HG03342 (cell line): Measurements from ENCODE around the gene CRK.
"Not testable (repeated sequence)": the region's sequence is repeated elsewhere in the genome, so short reads cannot be mapped to it uniquely, and the experiment has no call there.

ENCODE experiments used
- ATAC-seq: cut with Tn5 transposase; IDR thresholded peaks from one replicate; pipeline ENCODE4 v1.9.1; 2021; ENCODE audit warnings: mild to moderate bottlenecking, moderate library complexity; ENCODE audit not compliant: unreplicated experiment

CRK gene

DNA sequence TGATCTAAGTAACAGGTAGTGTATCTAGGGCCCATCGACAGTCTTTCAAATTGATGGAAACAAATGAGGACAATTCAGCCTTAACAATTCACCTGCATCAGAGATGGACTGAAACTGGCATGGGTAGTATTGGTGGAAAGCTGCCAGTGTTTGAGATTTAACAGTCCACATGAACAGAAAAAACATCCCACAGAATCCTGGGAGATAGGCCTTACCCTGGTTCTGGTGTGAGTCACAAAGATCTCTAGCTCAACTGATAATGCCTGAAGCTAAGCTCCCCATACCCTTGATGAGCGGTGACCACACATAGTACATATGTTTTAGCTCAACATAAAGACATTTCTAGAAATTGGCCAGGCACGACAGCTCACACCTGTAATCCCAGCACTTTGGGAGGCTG lies 21.9 kb downstream of the CRK start:
- no peak for ATAC-seq

DNA sequence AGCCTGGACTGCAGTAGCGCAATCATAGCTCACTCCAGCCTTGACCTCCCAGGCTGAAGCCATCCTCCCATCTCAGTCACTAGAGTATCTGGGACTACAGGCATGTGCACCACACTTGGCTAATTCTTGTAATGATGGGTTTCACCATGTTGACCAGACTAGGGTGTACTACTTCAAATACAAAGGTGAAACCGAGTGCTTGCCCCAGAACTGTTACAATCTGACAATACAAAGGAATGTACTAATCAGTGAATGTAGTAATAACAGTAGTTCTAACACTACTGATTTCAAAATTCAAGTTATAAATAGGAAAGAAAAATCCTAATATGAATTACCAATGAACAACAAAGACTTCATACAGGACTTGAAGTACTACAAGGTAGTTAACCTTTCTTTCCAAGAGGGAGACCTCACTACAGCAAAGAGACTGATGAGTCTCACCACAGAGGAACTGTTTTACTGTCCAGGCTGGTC lies 24.4 kb downstream of the CRK start:
- no peak for ATAC-seq

DNA sequence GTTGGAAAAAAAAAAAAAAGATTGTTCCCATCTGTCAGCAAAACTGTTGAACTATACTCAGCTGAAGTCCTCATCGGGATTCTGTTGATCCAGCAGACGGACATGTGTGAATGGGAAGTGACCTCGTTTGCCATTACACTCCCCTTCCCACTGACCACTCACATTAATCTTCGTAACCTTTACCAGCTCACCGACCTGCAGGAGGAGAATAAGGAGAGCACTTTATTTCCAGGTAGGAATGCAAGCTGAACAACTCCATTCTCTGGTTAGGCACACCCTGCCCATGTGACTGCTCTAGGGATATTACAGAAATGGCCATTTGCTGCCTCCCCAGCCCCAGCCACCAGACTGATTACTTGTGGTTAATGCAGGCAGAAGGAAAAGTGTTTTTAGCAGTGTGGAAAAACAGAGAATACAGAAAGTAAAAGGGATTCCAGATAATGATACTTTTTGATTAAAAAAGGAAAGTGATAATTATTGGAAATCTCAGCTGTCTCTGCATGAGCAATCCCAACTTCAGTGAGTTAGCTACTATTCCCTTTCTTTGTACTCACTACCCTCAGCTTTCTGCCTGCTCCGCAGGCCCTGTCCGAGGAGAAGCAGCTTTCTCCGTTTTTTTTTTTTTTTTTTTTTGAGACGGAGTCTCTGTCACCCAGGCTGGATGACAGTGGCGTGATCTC lies 32.4 kb downstream of the CRK start:
- ATAC-seq: no peak

DNA sequence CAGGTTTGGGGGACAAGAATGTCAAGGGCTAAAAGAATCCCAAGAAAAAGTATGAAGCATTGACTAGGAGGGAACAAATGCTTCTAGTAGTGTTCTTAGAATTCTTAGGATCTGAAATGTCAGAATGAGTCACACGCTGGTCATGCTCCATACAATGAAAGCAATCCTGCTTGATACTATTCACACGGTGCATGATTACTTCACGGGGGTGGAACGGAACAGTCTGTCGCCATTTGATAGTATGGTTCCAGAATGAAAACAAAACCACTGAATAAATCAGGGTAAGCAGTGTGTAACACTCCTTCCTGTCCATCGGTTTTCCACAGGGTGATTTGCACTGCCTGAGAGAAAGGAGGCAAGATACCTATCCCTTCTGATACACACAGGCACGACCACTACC lies 33.1 kb downstream of the CRK start:
- ATAC-seq: no peak

DNA sequence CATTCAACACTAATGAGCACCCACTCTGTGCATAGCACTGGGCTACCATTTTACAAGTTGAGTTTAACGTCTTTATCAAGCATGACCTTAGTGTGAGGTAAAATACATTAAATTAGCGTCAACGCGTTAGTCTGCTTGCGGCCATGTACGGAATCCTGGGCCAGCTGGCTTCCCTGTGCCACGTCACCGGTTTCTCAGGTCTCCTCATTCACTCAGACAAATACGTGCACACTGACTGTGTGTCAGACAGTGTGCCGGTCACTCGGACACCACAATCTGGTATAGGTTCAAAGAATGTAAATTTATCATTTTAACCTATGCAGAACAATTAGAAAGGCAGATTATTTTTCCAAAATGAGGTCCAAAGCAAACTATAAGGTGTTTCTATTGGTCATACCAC lies 34.6 kb downstream of the CRK start:
- ATAC-seq: no peak

DNA sequence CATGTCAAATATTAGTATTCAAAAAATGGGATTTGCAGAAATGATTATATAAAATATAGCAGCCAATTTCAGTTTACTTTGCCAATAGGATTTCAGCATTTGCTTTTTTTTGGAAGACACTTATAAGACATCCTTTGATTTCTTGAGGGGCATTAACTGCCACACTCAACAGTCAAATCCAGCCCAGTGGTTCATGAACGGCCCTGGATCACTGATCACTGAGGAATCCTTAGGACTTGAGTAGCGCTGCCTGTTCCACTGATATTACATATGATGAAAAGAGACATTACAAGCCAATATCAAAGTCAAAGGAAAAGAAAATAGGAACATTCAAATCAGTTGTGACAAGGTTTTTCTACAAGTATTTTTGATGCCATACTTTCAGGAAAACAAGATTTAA lies 35.1 kb downstream of the CRK start:
- ATAC-seq: no peak

DNA sequence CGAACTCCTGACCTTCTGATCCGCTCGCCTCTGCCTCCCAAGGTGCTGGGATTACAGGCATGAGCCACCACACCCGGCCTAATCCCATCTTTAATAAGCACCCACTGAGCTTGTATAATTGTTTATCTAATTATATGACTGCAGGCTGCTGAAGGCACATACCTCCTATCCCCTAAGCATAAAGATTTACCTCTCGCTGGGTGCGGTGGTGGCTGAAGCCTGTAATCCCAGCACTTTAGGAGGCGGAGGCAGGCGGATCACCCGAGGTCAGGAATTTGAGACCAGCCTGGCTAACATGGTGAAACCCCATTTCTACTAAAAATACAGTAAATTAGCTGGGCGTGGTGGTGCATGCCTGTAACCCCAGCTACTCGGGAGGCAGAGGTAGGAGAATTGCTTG lies 35.9 kb downstream of the CRK start:
- ATAC-seq: no peak

DNA sequence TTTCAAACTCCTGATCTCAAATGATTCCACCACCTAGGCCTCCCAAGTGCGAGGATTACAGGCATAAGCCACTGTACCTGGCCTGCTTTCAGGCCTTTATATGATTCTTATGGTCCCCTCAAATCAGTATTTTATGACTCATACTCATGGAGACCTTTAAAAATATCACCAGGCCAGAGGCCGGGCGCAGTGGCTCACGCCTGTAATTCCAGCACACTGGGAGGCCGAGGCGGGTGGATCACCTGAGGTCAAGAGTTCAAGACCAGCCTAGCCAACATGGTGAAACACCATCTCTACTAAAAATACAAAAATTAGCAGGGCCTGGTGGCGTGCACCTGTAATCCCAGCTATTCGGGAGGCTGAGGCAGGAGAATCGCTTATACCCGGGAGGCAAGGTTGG lies 37.6 kb downstream of the CRK start:
- not testable (repeated sequence) for ATAC-seq

DNA sequence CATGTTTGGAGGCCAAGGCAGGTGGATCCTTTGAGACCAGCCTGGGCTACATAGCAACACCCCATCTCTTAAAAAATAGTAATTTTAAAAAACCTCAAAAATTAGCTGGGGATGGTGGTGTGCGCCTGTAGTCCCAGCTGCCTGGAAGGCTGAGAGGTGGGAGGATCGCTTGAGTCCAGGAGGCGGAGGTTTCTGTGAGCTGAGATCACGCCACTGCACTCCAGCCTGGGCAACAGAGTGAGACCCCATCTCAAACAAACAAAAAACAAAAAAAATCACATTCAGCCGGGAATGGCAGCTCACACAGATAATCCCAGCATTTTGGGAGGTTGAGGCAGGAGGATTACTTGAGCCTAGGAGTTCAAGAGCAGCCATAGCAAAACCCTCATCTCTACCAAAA lies 39.6 kb downstream of the CRK start:
- ATAC-seq: no peak

DNA sequence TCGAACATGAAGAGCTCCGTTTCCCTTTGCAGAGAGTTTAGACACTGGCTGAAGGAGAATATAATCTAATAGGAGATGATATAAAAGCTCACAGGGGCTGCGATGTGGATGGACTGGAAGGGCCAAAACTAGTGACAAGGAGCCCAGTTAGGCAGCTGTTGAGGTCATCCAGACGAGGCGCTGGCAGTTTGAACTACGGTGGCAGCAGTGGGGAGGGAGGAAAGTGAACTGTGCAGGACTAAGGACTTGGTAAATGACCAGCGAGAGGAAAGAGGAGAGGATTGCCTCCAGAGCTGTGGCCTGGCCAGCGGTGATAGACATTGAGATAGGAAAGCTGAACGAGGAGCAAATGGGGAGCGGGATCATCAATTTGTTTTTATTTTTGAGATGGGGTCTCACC lies 41.4 kb downstream of the CRK start:
- no peak for ATAC-seq

DNA sequence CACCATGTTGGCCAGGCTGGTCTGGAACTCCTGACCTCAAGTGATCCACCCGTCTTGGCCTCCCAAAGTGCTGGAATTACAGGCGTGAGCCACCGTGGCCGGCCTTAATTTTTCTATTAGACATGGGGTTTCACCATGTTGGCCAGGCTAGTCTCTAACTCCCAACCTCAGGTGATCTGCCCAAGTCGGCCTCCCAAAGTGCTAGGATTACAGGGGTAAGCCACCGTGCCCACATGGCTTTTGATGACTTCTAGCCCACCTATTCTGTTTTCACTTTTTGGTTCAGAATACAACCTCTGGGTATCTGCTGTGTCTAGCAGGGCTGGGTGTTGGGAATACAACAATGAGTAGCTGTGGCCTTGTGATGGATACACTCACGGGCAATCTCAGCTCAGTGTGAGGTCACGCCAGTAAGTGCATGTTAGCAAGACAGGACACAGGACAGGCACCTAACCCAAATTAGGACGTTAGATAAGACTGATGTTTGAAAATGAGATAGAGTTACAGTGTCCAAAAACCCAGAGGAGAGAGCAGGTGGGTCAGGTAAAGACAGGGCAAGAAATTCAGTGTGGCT lies 41.9 kb downstream of the CRK start:
- no peak for ATAC-seq

DNA sequence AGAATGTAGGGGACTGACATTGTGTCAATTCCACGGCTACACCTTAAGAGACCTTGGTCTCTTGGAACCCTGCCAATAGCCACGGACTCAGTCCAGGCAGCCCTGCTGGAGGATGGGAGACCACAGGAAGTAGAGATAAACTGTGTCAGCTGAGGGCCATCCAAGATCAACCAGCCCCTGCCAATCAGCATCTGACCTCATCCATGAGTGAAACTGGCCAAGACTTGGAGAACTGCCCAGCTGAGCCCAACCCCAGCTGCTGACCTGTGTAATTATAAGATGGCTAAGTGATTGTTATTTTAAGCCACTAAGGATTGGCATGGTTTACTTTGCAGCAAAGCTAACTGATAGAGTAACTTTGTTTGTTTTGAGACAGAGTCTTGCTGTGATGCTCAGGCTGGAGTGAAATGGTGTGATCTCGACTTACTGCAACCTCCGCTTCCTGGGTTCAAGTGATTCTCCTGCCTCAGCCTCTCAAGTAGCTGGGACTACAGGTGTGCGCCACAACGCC lies 42.7 kb downstream of the CRK start:
- no peak for ATAC-seq

DNA sequence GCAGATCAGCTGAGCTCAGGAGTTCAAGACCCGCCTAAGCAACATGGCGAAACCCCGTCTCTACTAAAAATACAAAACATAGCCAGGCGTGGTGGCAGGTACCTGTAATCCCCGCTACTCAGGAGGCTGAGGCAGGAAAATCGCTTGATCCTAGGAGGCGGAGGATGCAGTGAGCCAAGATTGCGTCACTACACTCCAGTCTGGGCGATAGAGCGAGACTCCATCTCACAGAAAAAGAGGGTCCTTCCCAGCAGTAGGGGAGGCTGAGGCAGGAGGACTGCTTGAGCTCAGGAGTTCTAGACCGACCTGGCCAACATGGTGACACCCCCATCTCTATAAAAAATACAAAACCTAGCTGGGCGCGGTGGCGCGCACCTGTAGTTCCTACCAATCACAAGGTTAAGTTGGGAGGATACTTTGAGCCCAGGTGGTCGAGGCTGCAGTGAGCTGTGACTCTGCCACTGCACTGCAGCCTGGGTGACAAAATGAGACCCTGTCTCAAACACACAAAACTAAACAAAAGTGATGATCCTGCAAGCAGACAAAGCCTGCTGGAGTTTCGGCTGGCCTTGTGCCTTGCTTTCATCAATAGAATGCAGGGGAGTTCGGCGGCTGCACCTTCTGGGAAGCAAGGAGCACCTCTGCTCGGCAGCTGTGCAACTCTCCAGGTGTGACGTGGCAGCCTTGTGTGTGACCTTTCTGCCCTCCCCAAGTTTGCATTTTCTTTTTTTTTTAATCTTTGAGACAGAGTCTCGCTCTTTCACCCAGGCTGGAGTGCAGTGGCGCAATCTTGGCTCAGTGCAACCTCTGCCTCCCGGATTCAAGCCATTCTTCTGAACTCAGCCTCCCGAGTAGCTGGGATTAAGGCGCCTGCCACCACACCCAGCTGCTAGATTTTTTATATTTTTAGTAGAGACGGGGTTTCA lies 43.6 kb downstream of the CRK start:
- no peak for ATAC-seq

DNA sequence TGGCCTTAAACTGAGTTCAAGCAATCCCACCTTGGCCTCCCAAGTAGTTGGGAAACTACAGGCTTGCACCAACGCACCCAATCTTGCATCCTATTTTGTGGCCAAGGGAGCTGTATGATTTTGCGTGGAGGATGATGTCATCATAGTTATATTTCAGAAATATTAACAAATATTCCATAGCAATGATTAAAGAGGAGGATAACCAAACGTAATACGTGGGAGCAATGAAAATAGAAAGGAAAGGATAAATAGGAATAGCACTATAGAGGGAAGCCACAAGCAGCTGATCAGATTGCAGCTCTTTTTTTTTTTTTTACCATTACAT lies 53.8 kb downstream of the CRK start:
- no peak for ATAC-seq

DNA sequence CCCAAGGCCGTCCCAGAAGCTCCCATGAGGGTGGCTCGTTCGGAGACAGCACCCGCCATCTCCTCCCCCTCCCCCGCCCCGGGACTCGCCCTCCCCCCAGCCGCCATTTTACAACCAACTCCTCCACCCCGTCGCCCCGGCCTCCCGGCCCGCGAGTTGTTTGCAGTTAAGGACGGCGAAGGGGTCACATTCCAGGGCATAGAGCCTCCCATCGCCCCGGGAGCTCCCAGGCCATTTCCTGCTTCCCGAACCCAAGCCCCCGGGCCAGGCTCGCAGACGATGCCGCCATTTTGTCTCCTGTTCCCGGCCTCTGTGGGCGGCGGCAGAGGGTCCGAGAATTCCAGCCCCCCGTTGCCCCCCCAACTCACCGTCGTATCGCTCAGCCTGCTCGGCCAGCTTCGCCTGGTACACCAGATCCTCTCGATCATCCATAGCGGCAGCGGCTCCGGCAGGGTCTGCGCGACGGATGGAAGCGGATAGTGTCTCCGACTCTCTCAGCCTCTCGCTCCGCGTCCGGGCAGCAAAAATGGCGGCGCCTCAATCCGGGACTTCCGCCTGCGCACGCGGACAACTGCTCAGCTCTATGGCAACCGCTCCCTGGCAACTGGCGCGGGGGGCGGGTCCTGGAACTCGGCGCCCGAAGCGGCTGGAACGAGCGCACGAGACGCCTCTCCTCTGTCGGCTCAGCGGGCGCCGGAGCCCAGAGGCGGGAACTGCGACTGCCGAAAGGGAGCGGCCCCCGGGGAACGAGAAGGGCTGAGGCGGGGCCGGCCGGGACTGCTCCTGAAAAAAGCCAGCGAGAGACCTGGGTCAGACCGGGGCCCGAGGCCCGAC lies 56.1 kb downstream of the CRK start, which contains the start of gene YWHAE:
Gene YWHAE (minus strand): TSS at position 544 of the 834 bp plus-strand sequence. CDS start 112 bp downstream, at position 432.
- peak; percentile 85 for ATAC-seq

DNA sequence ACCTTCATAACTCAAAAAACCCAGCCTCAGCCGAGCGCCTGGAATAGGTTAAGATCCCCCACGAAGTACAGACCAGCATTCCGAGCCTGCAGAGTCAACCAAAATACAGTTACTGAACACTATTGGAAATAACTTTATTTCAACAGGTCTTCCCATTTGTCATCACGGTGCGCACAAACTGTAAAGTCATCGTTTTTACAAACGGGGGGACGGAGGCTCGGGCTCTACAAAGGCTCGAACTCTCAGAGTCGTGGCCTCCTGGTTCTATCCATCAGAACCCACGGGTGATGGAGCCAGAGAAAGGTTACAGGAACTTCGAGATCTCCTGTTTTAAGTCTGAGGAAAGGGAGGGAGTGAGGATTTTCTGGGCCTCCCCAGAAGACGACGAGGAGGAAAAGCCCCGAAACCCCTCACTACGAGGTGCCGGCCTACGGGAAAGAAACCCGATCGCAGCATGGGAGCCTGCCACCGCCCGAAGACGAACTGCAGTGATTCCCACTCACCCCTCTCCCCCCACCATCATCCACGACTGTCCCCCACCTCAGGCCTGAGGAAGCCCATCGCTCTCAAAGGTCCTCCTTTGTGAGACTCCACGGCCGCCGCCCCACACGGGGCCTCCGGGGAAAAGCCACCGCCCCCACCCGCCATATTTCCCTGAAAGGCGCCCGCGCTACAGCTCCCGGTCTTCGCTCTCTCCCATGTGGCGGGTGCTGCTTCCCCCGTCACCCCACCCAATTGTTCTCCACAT lies 56.9 kb downstream of the CRK start:
- no peak for ATAC-seq

DNA sequence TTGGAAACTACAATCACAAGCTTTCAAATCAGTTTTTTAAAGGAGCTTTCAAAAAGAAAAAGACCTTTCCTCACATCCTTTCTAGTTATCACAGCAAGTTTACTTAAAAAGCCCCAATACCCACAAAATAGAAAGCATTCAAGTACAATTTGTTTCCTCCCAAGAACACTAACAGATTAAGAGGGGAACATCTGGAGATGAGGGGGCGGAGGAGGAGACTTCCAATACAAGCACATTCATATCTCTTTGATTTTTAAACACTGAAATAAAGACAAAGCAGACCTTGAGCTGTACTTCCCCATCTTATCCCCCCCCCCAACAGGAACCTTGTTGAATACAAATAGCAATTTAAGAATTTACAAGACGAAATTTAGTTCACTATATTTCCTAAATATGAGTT lies 58.0 kb downstream of the CRK start:
- ATAC-seq: no peak

DNA sequence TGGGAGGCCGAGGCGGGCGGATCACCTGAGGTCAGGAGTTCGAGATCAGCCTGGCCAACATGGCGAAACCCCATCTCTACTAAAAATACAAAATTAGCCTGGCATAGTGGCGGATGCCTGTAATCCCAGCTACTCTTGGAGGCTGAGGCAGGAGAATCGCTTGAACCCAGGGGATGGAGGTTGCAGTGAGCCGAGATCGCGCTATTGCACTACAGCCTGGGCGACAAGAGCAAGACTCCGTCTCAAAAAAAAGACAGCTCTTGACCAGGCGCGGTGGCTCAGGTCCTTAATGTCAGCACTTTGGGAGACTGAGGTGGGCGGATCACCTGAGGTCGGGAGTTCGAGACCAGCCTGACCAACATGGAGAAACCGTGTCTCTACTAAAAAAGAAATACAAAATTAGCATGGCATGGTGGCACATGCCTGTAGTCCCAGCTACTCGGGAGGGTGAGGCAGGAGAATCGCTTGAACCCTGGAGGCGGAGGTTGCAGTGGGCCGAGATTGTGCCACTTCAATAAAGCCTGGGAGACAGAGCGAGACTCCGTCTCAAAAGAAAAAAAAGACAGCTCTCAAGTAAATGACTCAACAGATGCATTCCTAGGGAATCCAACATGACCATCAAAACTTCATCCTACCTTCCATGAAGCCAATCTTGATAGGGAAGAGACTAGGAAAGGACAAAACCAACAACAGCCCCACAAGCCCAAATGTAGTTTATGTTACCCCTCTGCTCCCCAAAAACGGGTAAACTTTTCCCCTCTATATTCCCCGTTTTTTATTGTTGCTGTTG lies 60.0 kb downstream of the CRK start:
- not testable (repeated sequence) for ATAC-seq

DNA sequence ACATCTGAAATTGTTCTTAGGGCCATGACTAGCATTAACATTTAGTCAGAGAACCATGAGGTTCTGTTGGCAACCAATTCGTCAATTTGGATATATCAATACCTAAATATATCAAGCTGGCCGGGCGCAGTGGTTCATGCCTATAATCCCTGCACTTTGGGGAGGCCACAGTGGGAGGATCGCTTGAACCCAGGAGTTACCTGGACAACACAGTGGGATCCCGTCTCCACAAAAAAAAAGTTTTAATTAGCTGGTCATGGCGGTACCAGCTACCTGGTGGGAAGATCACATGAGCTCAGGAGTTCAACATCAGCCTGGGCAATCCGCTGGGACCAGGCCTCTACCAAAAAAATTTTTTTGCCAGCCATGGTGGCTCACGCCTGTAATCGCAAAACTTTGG lies 64.5 kb downstream of the CRK start:
- ATAC-seq: no peak
